Measurements from ENCODE around the gene KHDC3L. TPM values are rescaled to one million over a fixed set of nuclear protein-coding genes. Genes with fewer than 3 reads are reported as not detected.

KHDC3L gene
- total RNA-seq, 2 donors from 2014 or later: not detected

DNA sequence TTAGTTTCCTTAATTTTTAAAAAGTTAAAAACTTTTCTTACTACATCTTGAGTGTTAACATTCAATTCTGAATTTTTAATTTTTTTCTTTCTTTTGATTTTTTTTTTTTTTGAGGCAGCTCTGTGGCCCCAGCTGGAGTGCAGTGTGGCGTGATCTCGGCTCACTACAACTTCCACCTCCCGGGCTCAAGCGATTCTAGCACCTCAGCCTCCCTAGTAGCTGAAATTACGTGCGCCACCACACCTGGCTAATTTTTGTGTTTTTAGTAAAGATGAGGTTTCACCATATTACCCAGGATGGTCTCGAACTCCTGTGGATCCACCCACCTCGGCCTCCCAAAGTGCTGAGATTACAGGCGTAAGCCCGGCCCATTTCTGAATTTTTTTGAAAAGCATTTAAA lies 33.4 kb downstream of the KHDC3L start:
- TF ChIP-seq, protein P1, sequence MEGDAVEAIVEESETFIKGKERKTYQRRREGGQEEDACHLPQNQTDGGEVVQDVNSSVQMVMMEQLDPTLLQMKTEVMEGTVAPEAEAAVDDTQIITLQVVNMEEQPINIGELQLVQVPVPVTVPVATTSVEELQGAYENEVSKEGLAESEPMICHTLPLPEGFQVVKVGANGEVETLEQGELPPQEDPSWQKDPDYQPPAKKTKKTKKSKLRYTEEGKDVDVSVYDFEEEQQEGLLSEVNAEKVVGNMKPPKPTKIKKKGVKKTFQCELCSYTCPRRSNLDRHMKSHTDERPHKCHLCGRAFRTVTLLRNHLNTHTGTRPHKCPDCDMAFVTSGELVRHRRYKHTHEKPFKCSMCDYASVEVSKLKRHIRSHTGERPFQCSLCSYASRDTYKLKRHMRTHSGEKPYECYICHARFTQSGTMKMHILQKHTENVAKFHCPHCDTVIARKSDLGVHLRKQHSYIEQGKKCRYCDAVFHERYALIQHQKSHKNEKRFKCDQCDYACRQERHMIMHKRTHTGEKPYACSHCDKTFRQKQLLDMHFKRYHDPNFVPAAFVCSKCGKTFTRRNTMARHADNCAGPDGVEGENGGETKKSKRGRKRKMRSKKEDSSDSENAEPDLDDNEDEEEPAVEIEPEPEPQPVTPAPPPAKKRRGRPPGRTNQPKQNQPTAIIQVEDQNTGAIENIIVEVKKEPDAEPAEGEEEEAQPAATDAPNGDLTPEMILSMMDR (IDR thresholded peaks at IDR 0.05): no peak
- DNase-seq (ENCODE audit: low spot score) (no peak), ATAC-seq (ENCODE audit: insufficient number of reproducible peaks, low FRiP score, low read depth) (no peak)
- H3K27me3 ChIP-seq (replicated peaks; ENCODE audit: insufficient read depth): no peaks in the 10 kb centered on the region
- H3K36me3 ChIP-seq: no peaks in the 10 kb centered on the region
- no peak overlapping the region for H3K27ac ChIP-seq
- H3K4me3 ChIP-seq: no peak overlapping the region
- no peaks in the 10 kb centered on the region for H3K9me3 ChIP-seq
- no peaks in the 10 kb centered on the region for H3K4me1 ChIP-seq (ENCODE audit: control insufficient read depth in 1 of 2, low read depth in 2 of 2)

DNA sequence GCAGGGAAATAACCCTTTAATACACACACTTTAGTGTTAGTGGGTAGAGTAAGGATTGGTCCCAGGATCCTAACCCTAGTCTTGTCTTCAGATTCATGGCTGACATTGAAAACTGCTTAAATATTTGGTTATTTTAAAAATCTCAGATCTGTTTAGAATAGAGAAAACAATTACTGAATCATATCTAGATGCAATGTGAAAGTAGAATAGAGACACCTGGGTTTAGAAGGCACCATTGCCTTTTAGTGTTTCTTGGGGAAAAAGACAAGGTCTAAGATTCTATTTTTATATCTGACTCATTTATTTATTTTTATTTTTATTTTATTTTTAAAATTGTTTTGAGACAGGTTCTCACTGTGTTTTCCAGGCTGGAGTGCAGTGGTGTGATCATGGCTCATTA lies 38.2 kb downstream of the KHDC3L start:
- no peak for ATAC-seq (ENCODE audit: insufficient number of reproducible peaks, low FRiP score, low read depth)
- no peaks in the 10 kb centered on the region for H3K9me3 ChIP-seq

DNA sequence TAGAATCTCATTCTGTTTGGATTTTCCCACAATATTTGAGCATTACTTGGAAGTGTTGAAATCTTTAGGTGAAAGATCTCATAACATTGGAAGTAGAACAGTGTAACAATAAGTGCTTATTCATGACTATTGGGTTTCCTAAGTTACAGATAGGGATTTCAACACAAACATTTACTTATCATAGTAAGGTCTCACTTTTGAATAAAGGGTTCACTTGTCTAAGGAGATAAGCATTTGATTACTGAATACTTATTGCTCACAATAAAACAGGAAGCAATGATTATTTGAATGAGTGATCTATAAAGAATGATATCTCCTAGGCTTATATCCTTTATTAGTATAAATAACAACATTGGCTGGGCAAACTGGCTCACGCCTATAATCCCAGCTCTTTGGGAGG lies 46.9 kb downstream of the KHDC3L start:
- ATAC-seq (ENCODE audit: insufficient number of reproducible peaks, low FRiP score, low read depth): no peak
- Histone ChIP-seq H3K9me3 (no peaks in the 10 kb centered on the region), H3K36me3 (no peaks in the 10 kb centered on the region), H3K4me1 (ENCODE audit: control insufficient read depth in 1 of 2, low read depth in 2 of 2) (no peaks in the 10 kb centered on the region), H3K4me3 (no peak overlapping the region), H3K27ac (no peak overlapping the region), H3K27me3 (replicated peaks; ENCODE audit: insufficient read depth) (no peaks in the 10 kb centered on the region)
- TF ChIP-seq, protein P1 (IDR thresholded peaks at IDR 0.05): no peak
- no peak for DNase-seq (ENCODE audit: low spot score)

More for the DNA sequence above, 38.2 kb downstream of the KHDC3L start:
- Histone ChIP-seq H3K4me1 (ENCODE audit: control insufficient read depth in 1 of 2, low read depth in 2 of 2) (no peaks in the 10 kb centered on the region), H3K36me3 (no peaks in the 10 kb centered on the region), H3K27me3 (replicated peaks; ENCODE audit: insufficient read depth) (no peaks in the 10 kb centered on the region), H3K4me3 (no peak overlapping the region), H3K27ac (no peak overlapping the region)
- DNase-seq (ENCODE audit: low spot score): no peak
- TF ChIP-seq, protein P1 (IDR thresholded peaks at IDR 0.05): no peak

DNA sequence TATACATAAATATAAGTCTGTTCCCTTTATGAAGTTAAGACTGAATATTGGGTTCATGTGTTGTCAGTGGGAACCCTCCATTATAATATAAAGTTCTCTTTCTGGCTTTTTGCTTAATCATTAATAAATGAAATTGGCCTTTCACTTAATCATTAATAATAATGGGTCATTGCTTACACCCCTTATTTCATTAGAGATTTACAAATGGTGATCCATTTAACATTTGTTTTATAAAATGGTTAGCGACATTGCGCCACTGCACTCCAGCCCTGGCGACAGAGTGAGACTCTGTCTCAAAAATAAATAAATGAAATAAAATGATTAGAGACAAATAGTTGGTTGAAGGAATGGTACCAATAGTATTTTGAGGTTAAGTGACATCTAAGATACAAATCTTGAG lies 50.6 kb downstream of the KHDC3L start:
- Histone ChIP-seq H3K4me3 (no peak overlapping the region), H3K36me3 (no peaks in the 10 kb centered on the region), H3K4me1 (ENCODE audit: control insufficient read depth in 1 of 2, low read depth in 2 of 2) (no peaks in the 10 kb centered on the region), H3K9me3 (no peaks in the 10 kb centered on the region), H3K27me3 (replicated peaks; ENCODE audit: insufficient read depth) (no peaks in the 10 kb centered on the region), H3K27ac (no peak overlapping the region)
- TF ChIP-seq, protein P1 (IDR thresholded peaks at IDR 0.05): no peak
- ATAC-seq (ENCODE audit: insufficient number of reproducible peaks, low FRiP score, low read depth) (no peak), DNase-seq (ENCODE audit: low spot score) (no peak)

Other genes with a start within 250 kb of the KHDC3L start
- gene KHDC1L, start 137.2 kb upstream of the KHDC3L start, total RNA-seq: not detected
- gene KHDC1, start 99.5 kb upstream of the KHDC3L start, total RNA-seq: 1 to 10 TPM in 1 of 2 donors, under 1 TPM in 1; 0.81 to 8.1 TPM
- gene DPPA5, start 8.4 kb upstream of the KHDC3L start, total RNA-seq: not detected
- gene OOEP, start 7.2 kb downstream of the KHDC3L start, total RNA-seq: not detected
- gene DDX43, start 32.2 kb downstream of the KHDC3L start, total RNA-seq: 10 to 100 TPM in 1 of 2 donors, 1 to 10 TPM in 1; 7.0 to 12.2 TPM
- gene CGAS, start 89.6 kb downstream of the KHDC3L start, total RNA-seq: 10 to 100 TPM; 11.5 to 13.7 TPM
- 10 to 100 TPM; 14.2 to 25.3 TPM for gene MTO1, start 99.1 kb downstream of the KHDC3L start, total RNA-seq
- gene EEF1A1, start 158.4 kb downstream of the KHDC3L start, total RNA-seq: 1,000 to 10,000 TPM; 5,082 to 6,539 TPM